Panc1 (cell line): ENCODE data around the gene BICD1. TPM values are rescaled to one million over a fixed set of nuclear protein-coding genes. Genes with fewer than 3 reads are reported as not detected.

Experiments
- ATAC-seq: fragments of 200-7000 bp; cut with Tn5 transposase; 2 replicates; pipeline ENCODE4 v1.9.1; 2020; ENCODE audit warnings: mild to moderate bottlenecking, moderate library complexity
- BruUV-seq: library from RNA; stranded (reverse); fragments of 400-500 nt; replicated peaks from 2 replicates; lab custom pipeline; 2021; lab: Mats Ljungman, UMichigan
- CTCF ChIA-PET: fragments of 300-600 bp; sonication (Branson Sonifier 250); formaldehyde crosslinking; loops from one replicate; lab custom pipeline; 2022; ENCODE audit warnings: antibody characterized with exemption; lab: Charles Lee
- POLR2A ChIA-PET: fragments of 300-600 bp; sonication (Branson Sonifier 250); formaldehyde crosslinking; loops from one replicate; lab custom pipeline; 2022; ENCODE audit warnings: antibody characterized with exemption; lab: Charles Lee
- DNase-seq: peaks from one replicate; pipeline ENCODE4 v3.0.0-alpha.2; 2010; ENCODE audit warnings: low read depth, low spot score
- H3K27ac ChIP-seq: 2 replicates; pipeline ENCODE4 v1.5.1; 2011; ENCODE audit warnings: mild to moderate bottlenecking, low read length, inconsistent platforms
- H3K27me3 ChIP-seq: fragments of 200-500 bp; sonication (Bioruptor generic); 2 replicates; pipeline ENCODE4 v1.6.0; 2014; ENCODE audit warnings: low read length, inconsistent platforms; ENCODE audit not compliant: control insufficient read depth, insufficient read depth
- H3K36me3 ChIP-seq: fragments of 200-500 bp; sonication (Bioruptor generic); 2 replicates; pipeline ENCODE4 v1.5.1; 2014; ENCODE audit warnings: inconsistent platforms, mild to moderate bottlenecking, low read length, moderate library complexity; ENCODE audit not compliant: control insufficient read depth, insufficient read depth
- H3K4me1 ChIP-seq: 2 replicates; pipeline ENCODE4 v1.5.1; 2011; ENCODE audit warnings: inconsistent platforms, mild to moderate bottlenecking, low read length, moderate library complexity; ENCODE audit not compliant: control insufficient read depth, insufficient read depth
- H3K4me3 ChIP-seq, 2 experiments: 2 replicates each; pipeline ENCODE4 v1.5.1; 2011 to 2012; ENCODE audit warnings: low read depth in 2 of 2, low read length in 2 of 2, mild to moderate bottlenecking in 2 of 2, inconsistent platforms in 1 of 2, moderate library complexity in 1 of 2
- H3K9me3 ChIP-seq: fragments of 200-500 bp; sonication (Bioruptor generic); 2 replicates; pipeline ENCODE4 v1.5.1; 2014; ENCODE audit warnings: low read depth, mild to moderate bottlenecking, inconsistent platforms, low read length, moderate library complexity; ENCODE audit not compliant: control insufficient read depth, insufficient read depth
- POLR2AphosphoS5 ChIP-seq: IDR thresholded peaks from 2 replicates; pipeline ENCODE4 v1.6.1; 2012; ENCODE audit warnings: mild to moderate bottlenecking, low read depth, low read length, moderate library complexity
- TCF7L2 ChIP-seq: IDR thresholded peaks from 2 replicates; pipeline ENCODE4 v1.6.1; 2011; ENCODE audit warnings: mild to moderate bottlenecking, low read depth, low read length, inconsistent platforms
- in situ Hi-C: cut with HindIII; loops from 2 replicates; pipeline ENCODE4 v1.10.0; 2016; ENCODE audit warnings: low sequenced_read_pairs, low pct_unique_long_range_greater_than_20kb
- intact Hi-C: fragments of 100-400 bp; cut with micrococcal nuclease; formaldehyde crosslinking; loops from one replicate; pipeline ENCODE4 v1.10.0; 2022; ENCODE audit not compliant: unreplicated experiment
- total RNA-seq: library from RNA; stranded (reverse); gene quantifications from one replicate; pipeline ENCODE4 v1.2.1, GENCODE V29; 2021; ENCODE audit not compliant: unreplicated experiment
- TF ChIP-seq, protein P1 (sequence below): fragments of 450-650 bp; IDR thresholded peaks from 2 replicates; pipeline ENCODE4 v1.5.1; 2017; ENCODE audit warnings: mild to moderate bottlenecking
- TF ChIP-seq, protein P2 (sequence below), 2 experiments: IDR thresholded peaks; 2 replicates each; pipeline ENCODE4 v1.6.1; 2011 to 2012; ENCODE audit warnings: low read depth in 2 of 2, control low read depth in 1 of 2, low read length in 1 of 2, mild to moderate bottlenecking in 1 of 2, moderate library complexity in 1 of 2; ENCODE audit not compliant: insufficient read depth in 1 of 2

BICD1 gene
- total RNA-seq, 1 experiment from 2014 or later = 40.0 TPM

DNA sequence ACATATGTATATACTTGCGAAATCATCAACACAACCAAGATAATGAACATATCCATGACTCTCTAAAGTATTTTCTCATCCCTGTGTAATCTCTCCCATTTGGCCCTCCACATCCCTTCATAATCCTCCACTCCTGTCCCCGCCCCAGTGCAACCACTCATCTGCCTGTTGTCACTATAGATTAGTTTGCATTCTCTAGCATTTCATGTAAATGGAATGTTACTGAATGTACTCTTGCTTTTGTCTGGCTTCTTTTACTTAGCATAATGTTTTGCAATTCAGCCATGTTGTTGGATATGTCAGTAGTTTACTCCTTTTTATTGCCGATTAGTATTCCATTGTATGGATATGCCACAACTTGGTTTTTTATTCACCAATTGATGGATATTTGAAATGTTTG is 99.1 kb downstream of the BICD1 start:
- no peaks in the 10 kb centered on the region for H3K9me3 ChIP-seq
- DNase-seq = no peak
- H3K4me3 ChIP-seq = no peak overlapping the region
- TF ChIP-seq POLR2AphosphoS5 = no peak
- TF ChIP-seq, protein P1, sequence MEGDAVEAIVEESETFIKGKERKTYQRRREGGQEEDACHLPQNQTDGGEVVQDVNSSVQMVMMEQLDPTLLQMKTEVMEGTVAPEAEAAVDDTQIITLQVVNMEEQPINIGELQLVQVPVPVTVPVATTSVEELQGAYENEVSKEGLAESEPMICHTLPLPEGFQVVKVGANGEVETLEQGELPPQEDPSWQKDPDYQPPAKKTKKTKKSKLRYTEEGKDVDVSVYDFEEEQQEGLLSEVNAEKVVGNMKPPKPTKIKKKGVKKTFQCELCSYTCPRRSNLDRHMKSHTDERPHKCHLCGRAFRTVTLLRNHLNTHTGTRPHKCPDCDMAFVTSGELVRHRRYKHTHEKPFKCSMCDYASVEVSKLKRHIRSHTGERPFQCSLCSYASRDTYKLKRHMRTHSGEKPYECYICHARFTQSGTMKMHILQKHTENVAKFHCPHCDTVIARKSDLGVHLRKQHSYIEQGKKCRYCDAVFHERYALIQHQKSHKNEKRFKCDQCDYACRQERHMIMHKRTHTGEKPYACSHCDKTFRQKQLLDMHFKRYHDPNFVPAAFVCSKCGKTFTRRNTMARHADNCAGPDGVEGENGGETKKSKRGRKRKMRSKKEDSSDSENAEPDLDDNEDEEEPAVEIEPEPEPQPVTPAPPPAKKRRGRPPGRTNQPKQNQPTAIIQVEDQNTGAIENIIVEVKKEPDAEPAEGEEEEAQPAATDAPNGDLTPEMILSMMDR = no peak
- TF ChIP-seq, protein P2, sequence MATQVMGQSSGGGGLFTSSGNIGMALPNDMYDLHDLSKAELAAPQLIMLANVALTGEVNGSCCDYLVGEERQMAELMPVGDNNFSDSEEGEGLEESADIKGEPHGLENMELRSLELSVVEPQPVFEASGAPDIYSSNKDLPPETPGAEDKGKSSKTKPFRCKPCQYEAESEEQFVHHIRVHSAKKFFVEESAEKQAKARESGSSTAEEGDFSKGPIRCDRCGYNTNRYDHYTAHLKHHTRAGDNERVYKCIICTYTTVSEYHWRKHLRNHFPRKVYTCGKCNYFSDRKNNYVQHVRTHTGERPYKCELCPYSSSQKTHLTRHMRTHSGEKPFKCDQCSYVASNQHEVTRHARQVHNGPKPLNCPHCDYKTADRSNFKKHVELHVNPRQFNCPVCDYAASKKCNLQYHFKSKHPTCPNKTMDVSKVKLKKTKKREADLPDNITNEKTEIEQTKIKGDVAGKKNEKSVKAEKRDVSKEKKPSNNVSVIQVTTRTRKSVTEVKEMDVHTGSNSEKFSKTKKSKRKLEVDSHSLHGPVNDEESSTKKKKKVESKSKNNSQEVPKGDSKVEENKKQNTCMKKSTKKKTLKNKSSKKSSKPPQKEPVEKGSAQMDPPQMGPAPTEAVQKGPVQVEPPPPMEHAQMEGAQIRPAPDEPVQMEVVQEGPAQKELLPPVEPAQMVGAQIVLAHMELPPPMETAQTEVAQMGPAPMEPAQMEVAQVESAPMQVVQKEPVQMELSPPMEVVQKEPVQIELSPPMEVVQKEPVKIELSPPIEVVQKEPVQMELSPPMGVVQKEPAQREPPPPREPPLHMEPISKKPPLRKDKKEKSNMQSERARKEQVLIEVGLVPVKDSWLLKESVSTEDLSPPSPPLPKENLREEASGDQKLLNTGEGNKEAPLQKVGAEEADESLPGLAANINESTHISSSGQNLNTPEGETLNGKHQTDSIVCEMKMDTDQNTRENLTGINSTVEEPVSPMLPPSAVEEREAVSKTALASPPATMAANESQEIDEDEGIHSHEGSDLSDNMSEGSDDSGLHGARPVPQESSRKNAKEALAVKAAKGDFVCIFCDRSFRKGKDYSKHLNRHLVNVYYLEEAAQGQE (IDR thresholded peaks at IDR 0.05; ENCODE audit: insufficient read depth in 1 of 2, low read depth in 2 of 2, low read length in 1 of 2) = no peak
- no peaks in the 10 kb centered on the region for H3K36me3 ChIP-seq
- in situ Hi-C loops = no loop called here
- ChIA-PET CTCF (no interaction called here), POLR2A (no interaction called here)
- ATAC-seq = no peak
- no TSS peak for BruUV-seq
- no peaks in the 10 kb centered on the region for H3K27me3 ChIP-seq
- H3K27ac ChIP-seq = no peak overlapping the region
- intact Hi-C loops = no loop called here
- no peaks in the 10 kb centered on the region for H3K4me1 ChIP-seq

GRCh38 chr12:32208355-32208754 is 101.7 kb downstream of the BICD1 start:
- no peak for DNase-seq
- Histone ChIP-seq H3K27ac (no peak overlapping the region), H3K9me3 (no peaks in the 10 kb centered on the region), H3K4me1 (no peaks in the 10 kb centered on the region), H3K27me3 (no peaks in the 10 kb centered on the region), H3K4me3 (no peak overlapping the region), H3K36me3 (no peaks in the 10 kb centered on the region)
- ATAC-seq = no peak
- no peak for TF ChIP-seq POLR2AphosphoS5
- no peak for TF ChIP-seq TCF7L2
- TF ChIP-seq, protein P1 = no peak
- BruUV-seq = no TSS peak
- intact Hi-C loops = no loop called here
- ChIA-PET POLR2A (no interaction called here), CTCF (no interaction called here)
- in situ Hi-C loops = no loop called here
